Ovary (tissue), 3 donors: Measurements from ENCODE around the gene PACS2.

Experiments
- EP300 ChIP-seq: sonication (generic); formaldehyde crosslinking; IDR thresholded peaks from one replicate; pipeline ENCODE4 v1.6.1; 2017; ENCODE audit warnings: antibody characterized with exemption
- POLR2A ChIP-seq: fragments of 450-650 bp; IDR thresholded peaks from one replicate; pipeline ENCODE4 v1.6.1; 2017; ENCODE audit warnings: antibody characterized with exemption, mild to moderate bottlenecking, moderate library complexity
- TF ChIP-seq, protein P1 (sequence below), 3 donors: fragments of 450-650 bp in 2 of 3; fragments of 200-600 bp in 1 of 3; IDR thresholded peaks; one replicate each; pipeline versions ENCODE4 v1.5.1 to v1.8.0; 2016 to 2022; ENCODE audit warnings: antibody characterized with exemption in 3 of 3, mild to moderate bottlenecking in 1 of 3
- donor health status: DM: no; HTN: no; CAD: no.

DNA sequence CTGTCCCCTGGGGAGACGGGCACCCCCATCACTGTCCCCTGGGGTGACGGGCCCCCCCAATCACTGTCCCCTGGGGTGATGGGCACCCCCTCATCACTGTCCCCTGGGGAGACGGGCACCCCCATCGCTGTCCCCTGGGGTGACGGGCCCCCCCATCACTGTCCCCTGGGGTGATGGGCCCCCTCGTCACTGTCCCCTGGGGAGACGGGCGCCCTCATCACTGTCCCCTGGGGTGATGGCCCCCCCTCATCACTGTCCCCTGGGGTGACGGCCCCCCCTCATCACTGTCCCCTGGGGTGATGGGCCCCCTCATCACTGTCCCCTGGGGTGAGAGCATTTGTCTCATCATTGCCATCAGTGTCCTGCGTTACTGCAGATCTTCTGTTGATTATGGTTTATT, 38.6 kb downstream of the PACS2 start:
- TF ChIP-seq, protein P1, sequence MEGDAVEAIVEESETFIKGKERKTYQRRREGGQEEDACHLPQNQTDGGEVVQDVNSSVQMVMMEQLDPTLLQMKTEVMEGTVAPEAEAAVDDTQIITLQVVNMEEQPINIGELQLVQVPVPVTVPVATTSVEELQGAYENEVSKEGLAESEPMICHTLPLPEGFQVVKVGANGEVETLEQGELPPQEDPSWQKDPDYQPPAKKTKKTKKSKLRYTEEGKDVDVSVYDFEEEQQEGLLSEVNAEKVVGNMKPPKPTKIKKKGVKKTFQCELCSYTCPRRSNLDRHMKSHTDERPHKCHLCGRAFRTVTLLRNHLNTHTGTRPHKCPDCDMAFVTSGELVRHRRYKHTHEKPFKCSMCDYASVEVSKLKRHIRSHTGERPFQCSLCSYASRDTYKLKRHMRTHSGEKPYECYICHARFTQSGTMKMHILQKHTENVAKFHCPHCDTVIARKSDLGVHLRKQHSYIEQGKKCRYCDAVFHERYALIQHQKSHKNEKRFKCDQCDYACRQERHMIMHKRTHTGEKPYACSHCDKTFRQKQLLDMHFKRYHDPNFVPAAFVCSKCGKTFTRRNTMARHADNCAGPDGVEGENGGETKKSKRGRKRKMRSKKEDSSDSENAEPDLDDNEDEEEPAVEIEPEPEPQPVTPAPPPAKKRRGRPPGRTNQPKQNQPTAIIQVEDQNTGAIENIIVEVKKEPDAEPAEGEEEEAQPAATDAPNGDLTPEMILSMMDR (IDR thresholded peaks at IDR 0.05): no peak
- no peak for TF ChIP-seq POLR2A
- no peak for TF ChIP-seq EP300
